H1 (cell line): ENCODE data around the gene FAM98C.
"Not testable (repeated sequence)": the region's sequence is repeated elsewhere in the genome, so short reads cannot be mapped to it uniquely, and the experiment has no call there.

Experiments used
- CEBPB ChIP-seq: IDR thresholded peaks from 2 replicates; pipeline ENCODE4 v1.6.1; 2012; ENCODE audit warnings: low read depth, low read length
- EGR1 ChIP-seq: IDR thresholded peaks from 2 replicates; pipeline ENCODE4 v1.6.1; 2011; ENCODE audit warnings: low read depth, low read length, borderline replicate concordance
- EZH2 ChIP-seq: fragments of 200-600 bp; sonication (generic); IDR thresholded peaks from 2 replicates; pipeline ENCODE4 v1.7.1; 2012; ENCODE audit warnings: low read depth, mild to moderate bottlenecking, moderate library complexity, low read length, inconsistent platforms; ENCODE audit not compliant: severe bottlenecking
- MAFK ChIP-seq: IDR thresholded peaks from 2 replicates; pipeline ENCODE4 v1.6.1; 2012; ENCODE audit warnings: low read depth, mild to moderate bottlenecking, improper control_type of control experiment, low read length
- POLR2A ChIP-seq, 2 experiments: IDR thresholded peaks; 1 replicate in 1 of 2; 2 replicates in 1 of 2; pipeline ENCODE4 v1.6.1; 2011; ENCODE audit warnings: low read depth in 2 of 2, low read length in 2 of 2, mild to moderate bottlenecking in 2 of 2; ENCODE audit errors: control extremely low read depth in 1 of 2
- YY1 ChIP-seq: IDR thresholded peaks from 2 replicates; pipeline ENCODE4 v1.6.1; 2011; ENCODE audit warnings: low read depth, mild to moderate bottlenecking, low read length

DNA sequence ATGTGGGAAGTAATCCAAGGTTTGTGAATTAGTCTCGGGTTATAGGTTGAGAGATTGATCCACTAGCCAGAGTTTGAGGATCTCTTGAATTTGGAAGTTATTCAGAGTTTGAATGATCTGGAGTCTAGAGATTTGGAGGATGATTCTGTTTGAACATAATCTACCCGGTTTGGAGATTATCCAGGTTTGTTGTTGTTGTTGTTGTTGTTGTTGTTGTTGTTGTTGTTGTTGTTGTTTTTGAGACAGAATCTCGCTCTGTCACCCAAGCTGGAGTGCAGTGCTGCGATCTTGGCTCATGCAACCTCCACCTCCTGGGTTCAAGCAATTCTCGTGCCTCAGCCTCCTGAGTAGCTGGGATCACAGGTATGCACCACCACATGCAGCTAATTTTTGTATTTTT is 9.0 kb downstream of the FAM98C start:
- not testable (repeated sequence) for TF ChIP-seq POLR2A (IDR thresholded peaks at IDR 0.05; ENCODE audit: control extremely low read depth in 1 of 2, low read depth in 2 of 2, low read length in 2 of 2); CEBPB; YY1; EGR1; EZH2; MAFK
